Measurements from ENCODE around the gene ANKRD33. TPM values are rescaled to one million over a fixed set of nuclear protein-coding genes. Genes with fewer than 3 reads are reported as not detected.
A peak's percentile ranks its signal among the peaks of the same experiment; 100 is the strongest.

ANKRD33 gene
- total and polyA plus RNA-seq, 4 donors: 0.54 TPM; not detected in 3

- no peak for ATAC-seq (ENCODE audit: low FRiP score)
- WGBS, 2 donors: 89 to 91% methylated on average over 6 of the region's 6 CpGs
These were observed 16.8 kb upstream of the ANKRD33 start for GRCh38 chr12:51871126-51871525.

GRCh38 chr12:51871918-51872688 lies 15.8 kb upstream of the ANKRD33 start:
- Histone ChIP-seq H3K9me3 (ENCODE audit: control insufficient read depth, low read length) (no peaks in the 10 kb centered on the region), H3K27ac (ENCODE audit: low read depth in 1 of 2, low read length in 2 of 2) (no peak overlapping the region), H3K4me3 (ENCODE audit: low read length in 2 of 2) (no peak overlapping the region), H3K36me3 (ENCODE audit: control insufficient read depth in 1 of 2, insufficient read depth in 2 of 2, low read length in 1 of 2) (no peaks in the 10 kb centered on the region), H3K27me3 (ENCODE audit: control insufficient read depth in 1 of 2, insufficient read depth in 2 of 2, low read length in 1 of 2) (no peaks in the 10 kb centered on the region), H3K4me1 (ENCODE audit: control insufficient read depth in 1 of 2, insufficient read depth in 2 of 2, low read length in 2 of 2) (no peaks in the 10 kb centered on the region)
- DNase-seq (peak; percentile 17 to 44), ATAC-seq (ENCODE audit: low FRiP score) (no peak)
- 86 to 90% methylated on average over 17 of the region's 17 CpGs for WGBS, 2 donors
- intact Hi-C loops (cut with DNase I): no loop called here

More at GRCh38 chr12:51871126-51871525, 16.8 kb upstream of the ANKRD33 start:
- DNase-seq: peak; percentile 56 to 82
- H3K36me3 ChIP-seq (ENCODE audit: control insufficient read depth in 1 of 2, insufficient read depth in 2 of 2, low read length in 1 of 2): no peaks in the 10 kb centered on the region
- H3K27me3 ChIP-seq (ENCODE audit: control insufficient read depth in 1 of 2, insufficient read depth in 2 of 2, low read length in 1 of 2): no peaks in the 10 kb centered on the region
- H3K9me3 ChIP-seq (ENCODE audit: control insufficient read depth, low read length): no peaks in the 10 kb centered on the region
- intact Hi-C loops (cut with DNase I): no loop called here
- no peak overlapping the region for H3K4me3 ChIP-seq (ENCODE audit: low read length in 2 of 2)
- H3K4me1 ChIP-seq (ENCODE audit: control insufficient read depth in 1 of 2, insufficient read depth in 2 of 2, low read length in 2 of 2): no peaks in the 10 kb centered on the region
- H3K27ac ChIP-seq (ENCODE audit: low read depth in 1 of 2, low read length in 2 of 2): no peak overlapping the region

- Histone ChIP-seq H3K36me3 (ENCODE audit: control insufficient read depth in 1 of 2, insufficient read depth in 2 of 2, low read length in 1 of 2) (no peaks in the 10 kb centered on the region), H3K27ac (ENCODE audit: low read depth in 1 of 2, low read length in 2 of 2) (no peak overlapping the region), H3K4me1 (ENCODE audit: control insufficient read depth in 1 of 2, insufficient read depth in 2 of 2, low read length in 2 of 2) (no peaks in the 10 kb centered on the region), H3K9me3 (ENCODE audit: control insufficient read depth, low read length) (no peaks in the 10 kb centered on the region), H3K4me3 (ENCODE audit: low read length in 2 of 2) (no peak overlapping the region), H3K27me3 (ENCODE audit: control insufficient read depth in 1 of 2, insufficient read depth in 2 of 2, low read length in 1 of 2) (no peaks in the 10 kb centered on the region)
- WGBS, 2 donors: 96 to 97% methylated on average over 3 of the region's 3 CpGs
- no peak for ATAC-seq (ENCODE audit: low FRiP score)
- no peak for DNase-seq
- intact Hi-C loops (cut with DNase I): no loop called here
These were observed 15.3 kb upstream of the ANKRD33 start for GRCh38 chr12:51872689-51872981.

GRCh38 chr12:51873251-51873994 lies 14.5 kb upstream of the ANKRD33 start:
- Histone ChIP-seq H3K4me1 (ENCODE audit: control insufficient read depth in 1 of 2, insufficient read depth in 2 of 2, low read length in 2 of 2) (no peaks in the 10 kb centered on the region), H3K27ac (ENCODE audit: low read depth in 1 of 2, low read length in 2 of 2) (no peak overlapping the region), H3K36me3 (ENCODE audit: control insufficient read depth in 1 of 2, insufficient read depth in 2 of 2, low read length in 1 of 2) (no peaks in the 10 kb centered on the region), H3K4me3 (ENCODE audit: low read length in 2 of 2) (no peak overlapping the region), H3K27me3 (ENCODE audit: control insufficient read depth in 1 of 2, insufficient read depth in 2 of 2, low read length in 1 of 2) (no peaks in the 10 kb centered on the region), H3K9me3 (ENCODE audit: control insufficient read depth, low read length) (no peaks in the 10 kb centered on the region)
- DNase-seq (peak; percentile 19 to 25), ATAC-seq (ENCODE audit: low FRiP score) (no peak)
- 79 to 83% methylated on average over 8 of the region's 8 CpGs for WGBS, 2 donors
- intact Hi-C loops (cut with DNase I): no loop called here

- Histone ChIP-seq H3K27me3 (ENCODE audit: control insufficient read depth in 1 of 2, insufficient read depth in 2 of 2, low read length in 1 of 2) (no peaks in the 10 kb centered on the region), H3K4me1 (ENCODE audit: control insufficient read depth in 1 of 2, insufficient read depth in 2 of 2, low read length in 2 of 2) (no peaks in the 10 kb centered on the region), H3K27ac (ENCODE audit: low read depth in 1 of 2, low read length in 2 of 2) (no peak overlapping the region), H3K4me3 (ENCODE audit: low read length in 2 of 2) (no peak overlapping the region), H3K36me3 (ENCODE audit: control insufficient read depth in 1 of 2, insufficient read depth in 2 of 2, low read length in 1 of 2) (no peaks in the 10 kb centered on the region), H3K9me3 (ENCODE audit: control insufficient read depth, low read length) (no peaks in the 10 kb centered on the region)
- intact Hi-C loops (cut with DNase I): no loop called here
- DNase-seq: no peak
- 52 to 53% methylated on average over 8 of the region's 8 CpGs for WGBS, 2 donors
- no peak for ATAC-seq (ENCODE audit: low FRiP score)
These were observed 13.9 kb upstream of the ANKRD33 start for GRCh38 chr12:51874000-51874399.

GRCh38 chr12:51874486-51874885 lies 13.4 kb upstream of the ANKRD33 start:
- intact Hi-C loops (cut with DNase I): no loop called here

GRCh38 chr12:51879102-51879501 lies 8.8 kb upstream of the ANKRD33 start:
- Histone ChIP-seq H3K4me3 (ENCODE audit: low read length in 2 of 2) (no peak overlapping the region), H3K4me1 (ENCODE audit: control insufficient read depth in 1 of 2, insufficient read depth in 2 of 2, low read length in 2 of 2) (no peaks in the 10 kb centered on the region), H3K9me3 (ENCODE audit: control insufficient read depth, low read length) (no peaks in the 10 kb centered on the region), H3K27ac (ENCODE audit: low read depth in 1 of 2, low read length in 2 of 2) (no peak overlapping the region), H3K27me3 (ENCODE audit: control insufficient read depth in 1 of 2, insufficient read depth in 2 of 2, low read length in 1 of 2) (no peaks in the 10 kb centered on the region), H3K36me3 (ENCODE audit: control insufficient read depth in 1 of 2, insufficient read depth in 2 of 2, low read length in 1 of 2) (no peaks in the 10 kb centered on the region)
- 77 to 85% methylated on average over 3 of the region's 3 CpGs for WGBS, 2 donors
- intact Hi-C loops (cut with DNase I): no loop called here
- no peak for ATAC-seq (ENCODE audit: low FRiP score)
- no peak for DNase-seq

More at GRCh38 chr12:51874486-51874885, 13.4 kb upstream of the ANKRD33 start:
- H3K27me3 ChIP-seq (ENCODE audit: control insufficient read depth in 1 of 2, insufficient read depth in 2 of 2, low read length in 1 of 2): no peaks in the 10 kb centered on the region
- DNase-seq (peak; percentile 14 to 36), ATAC-seq (ENCODE audit: low FRiP score) (no peak)
- no peak overlapping the region for H3K27ac ChIP-seq (ENCODE audit: low read depth in 1 of 2, low read length in 2 of 2)
- no peaks in the 10 kb centered on the region for H3K9me3 ChIP-seq (ENCODE audit: control insufficient read depth, low read length)
- H3K4me1 ChIP-seq (ENCODE audit: control insufficient read depth in 1 of 2, insufficient read depth in 2 of 2, low read length in 2 of 2): no peaks in the 10 kb centered on the region
- 82 to 87% methylated on average over 4 of the region's 4 CpGs for WGBS, 2 donors
- H3K36me3 ChIP-seq (ENCODE audit: control insufficient read depth in 1 of 2, insufficient read depth in 2 of 2, low read length in 1 of 2): no peaks in the 10 kb centered on the region
- no peak overlapping the region for H3K4me3 ChIP-seq (ENCODE audit: low read length in 2 of 2)

- DNase-seq (no peak), ATAC-seq (ENCODE audit: low FRiP score) (no peak)
- Histone ChIP-seq H3K27me3 (ENCODE audit: control insufficient read depth in 1 of 2, insufficient read depth in 2 of 2, low read length in 1 of 2) (no peaks in the 10 kb centered on the region), H3K4me1 (ENCODE audit: control insufficient read depth in 1 of 2, insufficient read depth in 2 of 2, low read length in 2 of 2) (no peaks in the 10 kb centered on the region), H3K4me3 (ENCODE audit: low read length in 2 of 2) (no peak overlapping the region), H3K36me3 (ENCODE audit: control insufficient read depth in 1 of 2, insufficient read depth in 2 of 2, low read length in 1 of 2) (no peaks in the 10 kb centered on the region), H3K9me3 (ENCODE audit: control insufficient read depth, low read length) (no peaks in the 10 kb centered on the region), H3K27ac (ENCODE audit: low read depth in 1 of 2, low read length in 2 of 2) (no peak overlapping the region)
- intact Hi-C loops (cut with DNase I): no loop called here
- 88 to 91% methylated on average over 1 of the region's 1 CpG for WGBS, 2 donors
These were observed 4.6 kb upstream of the ANKRD33 start for GRCh38 chr12:51883295-51883694.

Measured in aorta (tissue), 5 donors.